Activated CD8-positive, alpha-beta memory T cell treated with anti-CD3 and anti-CD28 coated beads, Interleukin-2, amount 10 ng/mL, durations not matched to agents 7 days and 5 days (primary cell): ENCODE results near the gene STOML1. TPM values are rescaled to one million over a fixed set of nuclear protein-coding genes. Genes with fewer than 3 reads are reported as not detected.

Experiments used
- ATAC-seq: fragments of 150-1000 bp; cut with Tn5 transposase; one replicate; pipeline ENCODE4 v1.10.0; 2021; ENCODE audit warnings: moderate library complexity
- CTCF ChIA-PET: fragments of 350-600 bp; sonication (Branson Sonifier 250); formaldehyde crosslinking; loops from one replicate; lab custom pipeline; 2021; ENCODE audit warnings: antibody characterized with exemption; lab: Charles Lee
- DNase-seq: peaks from one replicate; pipeline ENCODE4 v3.0.0-alpha.2; 2020
- H3K27ac Mint-ChIP-seq: one replicate; pipeline ENCODE4 v1.8.0; 2021; ENCODE audit warnings: mild to moderate bottlenecking, mixed read lengths
- H3K27me3 Mint-ChIP-seq: one replicate; pipeline ENCODE4 v1.8.0; 2021; ENCODE audit warnings: mixed read lengths
- H3K36me3 Mint-ChIP-seq: one replicate; pipeline ENCODE4 v1.8.0; 2021; ENCODE audit warnings: mild to moderate bottlenecking, mixed read lengths
- H3K4me1 Mint-ChIP-seq: one replicate; pipeline ENCODE4 v1.8.0; 2021; ENCODE audit warnings: mixed read lengths
- H3K4me3 Mint-ChIP-seq: one replicate; pipeline ENCODE4 v1.8.0; 2021; ENCODE audit warnings: mild to moderate bottlenecking, moderate library complexity, mixed read lengths
- H3K9me3 Mint-ChIP-seq: one replicate; pipeline ENCODE4 v1.8.0; 2022; ENCODE audit warnings: low read depth, mixed read lengths
- total RNA-seq, 2 experiments: library from RNA; stranded (reverse); gene quantifications; one replicate each; pipeline ENCODE4 v1.2.3, GENCODE V29; 2021

The STOML1 gene
- total RNA-seq, 2 experiments from 2014 or later: 7.9 to 8.6 TPM

- ATAC-seq (peak; percentile 70), DNase-seq (peak; percentile 62)
- Mint-ChIP-seq H3K4me3 (peak overlapping the region; percentile 15), H3K36me3 (peaks cover 76% of the 10 kb centered on the region), H3K9me3 (peaks cover 9% of the 10 kb centered on the region), H3K27me3 (no peaks in the 10 kb centered on the region), H3K27ac (peak overlapping the region; percentile 83), H3K4me1 (peaks cover 58% of the 10 kb centered on the region)
- CTCF ChIA-PET: interaction anchor here (1.0 to 2.8 kb wide), 4 partner anchors 14 to 111 kb away, joined by 3 to 12 read pairs (median 3); partner anchors contain the start of gene PML
Observed at GRCh38 chr15:74007820-74008371, 15.8 kb upstream of the STOML1 start.

GRCh38 chr15:74006774-74007639, 14.9 kb upstream of the STOML1 start:
- ATAC-seq: peak; percentile 53
- H3K36me3 Mint-ChIP-seq: peaks cover 75% of the 10 kb centered on the region
- peaks cover 56% of the 10 kb centered on the region for H3K4me1 Mint-ChIP-seq

GRCh38 chr15:73997986-73998385, 5.9 kb upstream of the STOML1 start:
- Mint-ChIP-seq H3K9me3 (no peaks in the 10 kb centered on the region), H3K27ac (peak overlapping the region; percentile 86), H3K4me3 (peak overlapping the region; percentile 83), H3K36me3 (peaks cover 56% of the 10 kb centered on the region), H3K4me1 (peaks cover 57% of the 10 kb centered on the region), H3K27me3 (no peaks in the 10 kb centered on the region)
- DNase-seq (peak; percentile 40), ATAC-seq (no peak)
- CTCF ChIA-PET: no interaction called here

More at GRCh38 chr15:74006774-74007639, 14.9 kb upstream of the STOML1 start:
- H3K9me3 Mint-ChIP-seq: peaks cover 9% of the 10 kb centered on the region
- H3K27ac Mint-ChIP-seq: peak overlapping the region; percentile 83
- DNase-seq: no peak
- H3K4me3 Mint-ChIP-seq: peak overlapping the region; percentile 26
- no peaks in the 10 kb centered on the region for H3K27me3 Mint-ChIP-seq
- CTCF ChIA-PET: interaction anchor here (0.9 to 2.8 kb wide), 10 partner anchors 13 to 110 kb away, joined by 3 to 12 read pairs (median 3); partner anchors contain the start of gene STOML1

- DNase-seq: peak; percentile 79
- H3K36me3 Mint-ChIP-seq: peaks cover 50% of the 10 kb centered on the region
- peak; percentile 18 for ATAC-seq
- CTCF ChIA-PET: interaction anchor here (1.2 to 12.7 kb wide), 3 partner anchors 26 to 56 kb away, joined by 3 to 147 read pairs (median 4); no protein-coding TSS in a partner anchor
- peak overlapping the region; percentile 83 for H3K4me3 Mint-ChIP-seq
- H3K9me3 Mint-ChIP-seq: no peaks in the 10 kb centered on the region
- H3K27ac Mint-ChIP-seq: peak overlapping the region; percentile 86
- H3K4me1 Mint-ChIP-seq: peaks cover 62% of the 10 kb centered on the region
- no peaks in the 10 kb centered on the region for H3K27me3 Mint-ChIP-seq
Observed at GRCh38 chr15:73996939-73997338, 4.8 kb upstream of the STOML1 start.

GRCh38 chr15:73996267-73996666, 4.2 kb upstream of the STOML1 start:
- DNase-seq: no peak
- ATAC-seq: no peak
- H3K4me1 Mint-ChIP-seq: peaks cover 61% of the 10 kb centered on the region
- H3K9me3 Mint-ChIP-seq: no peaks in the 10 kb centered on the region
- CTCF ChIA-PET: interaction anchor here (0.7 to 12.7 kb wide), 4 partner anchors 25 to 68 kb away, joined by 3 to 147 read pairs (median 4); no protein-coding TSS in a partner anchor
- no peaks in the 10 kb centered on the region for H3K27me3 Mint-ChIP-seq
- H3K27ac Mint-ChIP-seq: peak overlapping the region; percentile 86
- peak overlapping the region; percentile 83 for H3K4me3 Mint-ChIP-seq
- H3K36me3 Mint-ChIP-seq: peaks cover 45% of the 10 kb centered on the region

- no peaks in the 10 kb centered on the region for H3K27me3 Mint-ChIP-seq
- peak overlapping the region; percentile 86 for H3K27ac Mint-ChIP-seq
- CTCF ChIA-PET: interaction anchor here (0.8 to 12.7 kb wide), 7 partner anchors 10 to 54 kb away, joined by 3 to 147 read pairs (median 4); no protein-coding TSS in a partner anchor
- ATAC-seq: no peak
- peak; percentile 56 for DNase-seq
- peaks cover 37% of the 10 kb centered on the region for H3K36me3 Mint-ChIP-seq
- peak overlapping the region; percentile 83 for H3K4me3 Mint-ChIP-seq
- H3K9me3 Mint-ChIP-seq: no peaks in the 10 kb centered on the region
- H3K4me1 Mint-ChIP-seq: peaks cover 57% of the 10 kb centered on the region
Observed at GRCh38 chr15:73994912-73995622, 3.0 kb upstream of the STOML1 start.

GRCh38 chr15:73994413-73994883, 2.4 kb upstream of the STOML1 start, which contains the start of gene PML:
PML (plus strand) TSS chr15:73994716; CDS start chr15:73994813, 97 bp downstream.
- H3K4me1 Mint-ChIP-seq: peaks cover 58% of the 10 kb centered on the region

GRCh38 chr15:73993211-73993994, 1.3 kb upstream of the STOML1 start:
- Mint-ChIP-seq H3K27ac (peak overlapping the region; percentile 86), H3K27me3 (no peaks in the 10 kb centered on the region), H3K4me3 (peak overlapping the region; percentile 83), H3K4me1 (peaks cover 52% of the 10 kb centered on the region), H3K36me3 (peaks cover 27% of the 10 kb centered on the region), H3K9me3 (no peaks in the 10 kb centered on the region)
- DNase-seq (no peak), ATAC-seq (no peak)
- CTCF ChIA-PET: interaction anchor here (1.0 to 12.7 kb wide), 9 partner anchors 13 to 1045 kb away, joined by 3 to 147 read pairs (median 4); no protein-coding TSS in a partner anchor

More at GRCh38 chr15:73994413-73994883, 2.4 kb upstream of the STOML1 start, which contains the start of gene PML:
- CTCF ChIA-PET: interaction anchor here (0.8 to 12.7 kb wide), 10 partner anchors 10 to 1210 kb away, joined by 3 to 147 read pairs (median 4); no protein-coding TSS in a partner anchor
- no peaks in the 10 kb centered on the region for H3K27me3 Mint-ChIP-seq
- H3K9me3 Mint-ChIP-seq: no peaks in the 10 kb centered on the region
- peak within 1 kb of the TSS; percentile 86 for H3K27ac Mint-ChIP-seq
- DNase-seq (peak; percentile 99), ATAC-seq (peak; percentile 86)
- peak within 1 kb of the TSS; percentile 83 for H3K4me3 Mint-ChIP-seq
- H3K36me3 Mint-ChIP-seq: peaks cover 37% of the 10 kb centered on the region

- H3K27me3 Mint-ChIP-seq: no peaks in the 10 kb centered on the region
- peak overlapping the region; percentile 83 for H3K27ac Mint-ChIP-seq
- DNase-seq (no peak), ATAC-seq (no peak)
- peaks cover 43% of the 10 kb centered on the region for H3K4me1 Mint-ChIP-seq
- CTCF ChIA-PET: interaction anchor here (1.2 to 12.7 kb wide), 5 partner anchors 11 to 1046 kb away, joined by 3 to 147 read pairs (median 5); no protein-coding TSS in a partner anchor
- peaks cover 20% of the 10 kb centered on the region for H3K36me3 Mint-ChIP-seq
- no peaks in the 10 kb centered on the region for H3K9me3 Mint-ChIP-seq
- peak overlapping the region; percentile 57 for H3K4me3 Mint-ChIP-seq
Observed at GRCh38 chr15:73992594-73992898, 451 bp upstream of the STOML1 start.

- peaks cover 11% of the 10 kb centered on the region for H3K36me3 Mint-ChIP-seq
- H3K9me3 Mint-ChIP-seq: no peaks in the 10 kb centered on the region
- peak overlapping the region; percentile 53 for H3K27ac Mint-ChIP-seq
- ATAC-seq (no peak), DNase-seq (no peak)
- peaks cover 36% of the 10 kb centered on the region for H3K4me1 Mint-ChIP-seq
- no peaks in the 10 kb centered on the region for H3K27me3 Mint-ChIP-seq
- H3K4me3 Mint-ChIP-seq: peak overlapping the region; percentile 73
- CTCF ChIA-PET: interaction anchor here (1.6 to 12.7 kb wide), 4 partner anchors 9 to 40 kb away, joined by 3 to 147 read pairs (median 5); no protein-coding TSS in a partner anchor
Observed at GRCh38 chr15:73991260-73991659, 835 bp downstream of the STOML1 start.

- Mint-ChIP-seq H3K9me3 (no peaks in the 10 kb centered on the region), H3K27ac (no peak overlapping the region)
Observed at GRCh38 chr15:73990250-73991005, 1.7 kb downstream of the STOML1 start.

More at GRCh38 chr15:73990250-73991005, 1.7 kb downstream of the STOML1 start:
- Mint-ChIP-seq H3K27me3 (no peaks in the 10 kb centered on the region), H3K36me3 (peaks cover 8% of the 10 kb centered on the region), H3K4me3 (peak overlapping the region; percentile 73), H3K4me1 (peaks cover 35% of the 10 kb centered on the region)
- no peak for ATAC-seq
- peak; percentile 36 for DNase-seq
- CTCF ChIA-PET: interaction anchor here (1.2 to 12.7 kb wide), 4 partner anchors 8 to 61 kb away, joined by 3 to 147 read pairs (median 5); no protein-coding TSS in a partner anchor
